SJSA1 (cell line): Measurements from ENCODE around the gene ZNF768. TPM values are rescaled to one million over a fixed set of nuclear protein-coding genes. Genes with fewer than 3 reads are reported as not detected.

Source experiments
- DNase-seq, 2 experiments: peaks; one replicate each; pipeline ENCODE4 v3.0.0-alpha.2; 2015 to 2020; ENCODE audit warnings: low spot score in 2 of 2, low read depth in 1 of 2
- H3K27ac ChIP-seq: fragments of 250-450 bp; sonication (Bioruptor Pico); 2 replicates; pipeline ENCODE4 v1.5.1; 2020; ENCODE audit warnings: mild to moderate bottlenecking, moderate library complexity
- H3K27me3 ChIP-seq: fragments of 250-450 bp; sonication (Bioruptor Pico); replicated peaks from 2 replicates; pipeline ENCODE4 v1.5.1; 2020; ENCODE audit warnings: mild to moderate bottlenecking, moderate library complexity
- H3K36me3 ChIP-seq: fragments of 250-450 bp; sonication (Bioruptor Pico); 2 replicates; pipeline ENCODE4 v1.5.1; 2020; ENCODE audit warnings: mild to moderate bottlenecking
- H3K4me1 ChIP-seq: fragments of 250-450 bp; sonication (Bioruptor Pico); replicated peaks from 2 replicates; pipeline ENCODE4 v1.6.1; 2021; ENCODE audit warnings: mild to moderate bottlenecking
- H3K4me3 ChIP-seq: fragments of 250-450 bp; sonication (Bioruptor Pico); 2 replicates; pipeline ENCODE4 v1.5.1; 2020; ENCODE audit warnings: mild to moderate bottlenecking
- H3K9me3 ChIP-seq: fragments of 250-450 bp; sonication (Bioruptor Pico); replicated peaks from 2 replicates; pipeline ENCODE4 v1.5.1; 2020; ENCODE audit warnings: mild to moderate bottlenecking
- total RNA-seq: library from RNA; depleted of rRNA; stranded (reverse); fragments of >200 nt; shearing (Covaris generic); gene quantifications from 2 replicates; pipeline ENCODE4 v1.2.3, GENCODE V29; 2014; rRNA removed

The ZNF768 gene
- total RNA-seq, 1 experiment from 2014 or later: 41.1 TPM

DNA sequence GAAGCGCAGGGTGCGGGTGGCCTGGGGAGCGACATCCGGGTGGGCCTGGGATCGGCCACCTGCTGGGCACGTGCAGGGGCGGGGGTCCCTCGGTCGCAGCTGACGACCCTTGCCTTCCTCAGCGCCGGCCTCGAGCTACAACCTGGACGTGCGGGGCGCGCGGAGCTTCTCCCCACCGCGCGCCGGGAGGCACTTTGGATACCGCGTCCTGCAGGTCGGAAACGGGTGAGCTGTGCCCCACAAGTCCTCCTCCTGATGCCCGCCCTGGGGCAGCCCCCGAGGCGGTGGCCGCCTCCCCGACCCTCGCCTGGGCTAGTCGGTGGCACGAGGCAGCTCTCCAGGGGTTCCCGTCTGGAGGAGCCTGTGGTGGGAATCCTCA is 52.3 kb downstream of the ZNF768 start:
- H3K9me3 ChIP-seq: no peaks in the 10 kb centered on the region

More for the DNA sequence above, 52.3 kb downstream of the ZNF768 start:
- Histone ChIP-seq H3K4me3 (no peak overlapping the region), H3K4me1 (no peaks in the 10 kb centered on the region), H3K36me3 (no peaks in the 10 kb centered on the region), H3K27me3 (no peaks in the 10 kb centered on the region; the same call in 1 of the 2 replicates), H3K27ac (no peak overlapping the region)
- no peak for DNase-seq

Other genes starting within 250 kb of the ZNF768 start
- gene CD2BP2, start 171.3 kb downstream of the ZNF768 start, total RNA-seq: 55.8 and 60.7 TPM in 2 replicates
- 25.8 and 42.5 TPM in 2 replicates for gene TBC1D10B, start 156.1 kb downstream of the ZNF768 start, total RNA-seq
- not detected in 2 replicates for gene MYL11, start 151.8 kb downstream of the ZNF768 start, total RNA-seq
- not detected in 2 replicates for gene SEPTIN1, start 144.0 kb downstream of the ZNF768 start, total RNA-seq
- gene ZNF48, start 131.1 kb downstream of the ZNF768 start, total RNA-seq: 9.6 and 17.3 TPM in 2 replicates
- 27.0 and 51.8 TPM in 2 replicates for gene ZNF771, start 119.0 kb downstream of the ZNF768 start, total RNA-seq
- gene DCTPP1, start 96.5 kb downstream of the ZNF768 start, total RNA-seq: 10.5 and 31.6 TPM in 2 replicates
- gene SEPHS2, start 80.7 kb downstream of the ZNF768 start, total RNA-seq: 4.3 and 8.2 TPM in 2 replicates
- gene ITGAL, start 53.8 kb downstream of the ZNF768 start, total RNA-seq: not detected in 2 replicates
- gene ZNF747, start 8.3 kb upstream of the ZNF768 start, total RNA-seq: 3.6 and 5.1 TPM in 2 replicates
- 5.8 and 8.1 TPM in 2 replicates for gene ZNF764, start 31.8 kb upstream of the ZNF768 start, total RNA-seq
- gene ZNF688, start 45.1 kb upstream of the ZNF768 start, total RNA-seq: 6.4 and 7.3 TPM in 2 replicates
- 4.6 and 6.8 TPM in 2 replicates for gene ZNF785, start 59.1 kb upstream of the ZNF768 start, total RNA-seq
- gene ZNF689, start 83.8 kb upstream of the ZNF768 start, total RNA-seq: 8.1 and 9.8 TPM in 2 replicates
- gene PRR14, start 124.4 kb upstream of the ZNF768 start, total RNA-seq: 6.1 and 8.2 TPM in 2 replicates
- gene FBRS, start 131.9 kb upstream of the ZNF768 start, total RNA-seq: 7.6 and 13.6 TPM in 2 replicates
- 9.4 and 14.3 TPM in 2 replicates for gene SRCAP, start 172.6 kb upstream of the ZNF768 start, total RNA-seq
- gene PHKG2, start 221.9 kb upstream of the ZNF768 start, total RNA-seq: 35.3 and 39.0 TPM in 2 replicates
- 1.1 and 9.5 TPM in 2 replicates for gene CFAP119, start 235.5 kb upstream of the ZNF768 start, total RNA-seq
- gene RNF40, start 235.8 kb upstream of the ZNF768 start, total RNA-seq: 70.7 and 103 TPM in 2 replicates